ENCODE measurements around the gene F2RL1.

GRCh38 chr5:76805821-76806505 is 12.9 kb upstream of the F2RL1 start:
- TF ChIP-seq USF1 (IDR thresholded peaks at IDR 0.05) = no peak
- TF ChIP-seq, protein P1, sequence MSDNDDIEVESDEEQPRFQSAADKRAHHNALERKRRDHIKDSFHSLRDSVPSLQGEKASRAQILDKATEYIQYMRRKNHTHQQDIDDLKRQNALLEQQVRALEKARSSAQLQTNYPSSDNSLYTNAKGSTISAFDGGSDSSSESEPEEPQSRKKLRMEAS (IDR thresholded peaks at IDR 0.05) = no peak
- no peak for TF ChIP-seq NFIC (IDR thresholded peaks at IDR 0.05)
- TF ChIP-seq TAF1 (IDR thresholded peaks at IDR 0.05; ENCODE audit: low read depth) = no peak
- TF ChIP-seq EP300 (IDR thresholded peaks at IDR 0.05; ENCODE audit: borderline replicate concordance) = no peak
- TF ChIP-seq YY1 (IDR thresholded peaks at IDR 0.05; ENCODE audit: low read depth) = no peak
- TF ChIP-seq, protein P2, sequence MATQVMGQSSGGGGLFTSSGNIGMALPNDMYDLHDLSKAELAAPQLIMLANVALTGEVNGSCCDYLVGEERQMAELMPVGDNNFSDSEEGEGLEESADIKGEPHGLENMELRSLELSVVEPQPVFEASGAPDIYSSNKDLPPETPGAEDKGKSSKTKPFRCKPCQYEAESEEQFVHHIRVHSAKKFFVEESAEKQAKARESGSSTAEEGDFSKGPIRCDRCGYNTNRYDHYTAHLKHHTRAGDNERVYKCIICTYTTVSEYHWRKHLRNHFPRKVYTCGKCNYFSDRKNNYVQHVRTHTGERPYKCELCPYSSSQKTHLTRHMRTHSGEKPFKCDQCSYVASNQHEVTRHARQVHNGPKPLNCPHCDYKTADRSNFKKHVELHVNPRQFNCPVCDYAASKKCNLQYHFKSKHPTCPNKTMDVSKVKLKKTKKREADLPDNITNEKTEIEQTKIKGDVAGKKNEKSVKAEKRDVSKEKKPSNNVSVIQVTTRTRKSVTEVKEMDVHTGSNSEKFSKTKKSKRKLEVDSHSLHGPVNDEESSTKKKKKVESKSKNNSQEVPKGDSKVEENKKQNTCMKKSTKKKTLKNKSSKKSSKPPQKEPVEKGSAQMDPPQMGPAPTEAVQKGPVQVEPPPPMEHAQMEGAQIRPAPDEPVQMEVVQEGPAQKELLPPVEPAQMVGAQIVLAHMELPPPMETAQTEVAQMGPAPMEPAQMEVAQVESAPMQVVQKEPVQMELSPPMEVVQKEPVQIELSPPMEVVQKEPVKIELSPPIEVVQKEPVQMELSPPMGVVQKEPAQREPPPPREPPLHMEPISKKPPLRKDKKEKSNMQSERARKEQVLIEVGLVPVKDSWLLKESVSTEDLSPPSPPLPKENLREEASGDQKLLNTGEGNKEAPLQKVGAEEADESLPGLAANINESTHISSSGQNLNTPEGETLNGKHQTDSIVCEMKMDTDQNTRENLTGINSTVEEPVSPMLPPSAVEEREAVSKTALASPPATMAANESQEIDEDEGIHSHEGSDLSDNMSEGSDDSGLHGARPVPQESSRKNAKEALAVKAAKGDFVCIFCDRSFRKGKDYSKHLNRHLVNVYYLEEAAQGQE (IDR thresholded peaks at IDR 0.05; ENCODE audit: low read depth) = no peak
- no peak for TF ChIP-seq RAD21 (IDR thresholded peaks at IDR 0.05; ENCODE audit: low read depth)
